IMR-90 (cell line): Measurements from ENCODE around the gene ABCA4.

ENCODE experiments used
- BHLHE40 ChIP-seq: fragments of 150-350 bp; IDR thresholded peaks from 2 replicates; pipeline ENCODE4 v1.6.1; 2016; ENCODE audit warnings: mild to moderate bottlenecking, low read depth, low read length
- CEBPB ChIP-seq: IDR thresholded peaks from 2 replicates; pipeline ENCODE4 v1.6.1; 2012; ENCODE audit warnings: low read depth, low read length, improper control_type of control experiment
- CHD1 ChIP-seq: IDR thresholded peaks from 2 replicates; pipeline ENCODE4 v1.6.1; 2012; ENCODE audit warnings: low read depth, low read length, improper control_type of control experiment
- MAZ ChIP-seq: IDR thresholded peaks from 2 replicates; pipeline ENCODE4 v1.6.1; 2012; ENCODE audit warnings: low read depth, mild to moderate bottlenecking, low read length, improper control_type of control experiment, moderate library complexity, borderline replicate concordance
- MXI1 ChIP-seq: IDR thresholded peaks from 2 replicates; pipeline ENCODE4 v1.6.1; 2012; ENCODE audit warnings: low read depth, mild to moderate bottlenecking, low read length, moderate library complexity, borderline replicate concordance
- NFE2L2 ChIP-seq: fragments of 150-350 bp; IDR thresholded peaks from 2 replicates; pipeline ENCODE4 v1.6.1; 2016; ENCODE audit warnings: low read depth, mild to moderate bottlenecking, low read length
- POLR2A ChIP-seq: IDR thresholded peaks from 2 replicates; pipeline ENCODE4 v1.6.1; 2012; ENCODE audit warnings: mild to moderate bottlenecking, low read depth, low read length
- RAD21 ChIP-seq: IDR thresholded peaks from 2 replicates; pipeline ENCODE4 v1.6.1; 2012; ENCODE audit warnings: low read length, improper control_type of control experiment
- RCOR1 ChIP-seq: IDR thresholded peaks from 2 replicates; pipeline ENCODE4 v1.6.1; 2012; ENCODE audit warnings: mild to moderate bottlenecking, low read length, improper control_type of control experiment; ENCODE audit not compliant: insufficient replicate concordance
- RFX5 ChIP-seq: IDR thresholded peaks from 2 replicates; pipeline ENCODE4 v1.8.0; 2012; ENCODE audit warnings: low read depth, mild to moderate bottlenecking, low read length, moderate library complexity
- TF ChIP-seq, protein P1 (sequence below): conservative IDR thresholded peaks from 2 replicates; pipeline ENCODE4 v1.5.1; 2012; ENCODE audit warnings: mild to moderate bottlenecking, low read depth, low read length, improper control_type of control experiment
- TF ChIP-seq, protein P2 (sequence below): fragments of 150-350 bp; IDR thresholded peaks from 2 replicates; pipeline ENCODE4 v1.6.1; 2016; ENCODE audit warnings: low read depth, mild to moderate bottlenecking, low read length, moderate library complexity, borderline replicate concordance
- TF ChIP-seq, protein P3 (sequence below): fragments of 150-350 bp; IDR thresholded peaks from 2 replicates; pipeline ENCODE4 v1.6.1; 2017; ENCODE audit warnings: mild to moderate bottlenecking, antibody characterized with exemption, low read length, low read depth

DNA sequence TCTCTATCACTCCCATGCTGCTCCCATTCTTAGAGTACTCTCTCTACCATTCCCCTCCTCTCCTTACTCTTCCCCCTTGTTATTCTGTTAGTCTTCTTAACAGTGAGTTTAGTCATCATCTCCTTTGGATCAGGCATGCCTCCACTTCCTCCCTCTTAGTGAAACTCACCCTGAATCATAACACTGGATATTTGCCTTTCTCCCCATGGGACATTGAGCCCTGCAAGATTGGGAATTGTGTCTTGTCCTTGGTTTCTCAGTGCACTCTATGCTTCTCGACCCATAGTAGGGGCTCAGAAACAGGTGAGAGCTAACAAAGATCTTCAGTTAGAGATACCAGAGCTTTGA, 143.4 kb downstream of the ABCA4 start:
- TF ChIP-seq POLR2A (no peak), CEBPB (no peak), NFE2L2 (no peak), RCOR1 (no peak), BHLHE40 (no peak), RAD21 (no peak), CHD1 (no peak), MAZ (no peak), MXI1 (no peak), RFX5 (no peak)
- TF ChIP-seq, protein P1, sequence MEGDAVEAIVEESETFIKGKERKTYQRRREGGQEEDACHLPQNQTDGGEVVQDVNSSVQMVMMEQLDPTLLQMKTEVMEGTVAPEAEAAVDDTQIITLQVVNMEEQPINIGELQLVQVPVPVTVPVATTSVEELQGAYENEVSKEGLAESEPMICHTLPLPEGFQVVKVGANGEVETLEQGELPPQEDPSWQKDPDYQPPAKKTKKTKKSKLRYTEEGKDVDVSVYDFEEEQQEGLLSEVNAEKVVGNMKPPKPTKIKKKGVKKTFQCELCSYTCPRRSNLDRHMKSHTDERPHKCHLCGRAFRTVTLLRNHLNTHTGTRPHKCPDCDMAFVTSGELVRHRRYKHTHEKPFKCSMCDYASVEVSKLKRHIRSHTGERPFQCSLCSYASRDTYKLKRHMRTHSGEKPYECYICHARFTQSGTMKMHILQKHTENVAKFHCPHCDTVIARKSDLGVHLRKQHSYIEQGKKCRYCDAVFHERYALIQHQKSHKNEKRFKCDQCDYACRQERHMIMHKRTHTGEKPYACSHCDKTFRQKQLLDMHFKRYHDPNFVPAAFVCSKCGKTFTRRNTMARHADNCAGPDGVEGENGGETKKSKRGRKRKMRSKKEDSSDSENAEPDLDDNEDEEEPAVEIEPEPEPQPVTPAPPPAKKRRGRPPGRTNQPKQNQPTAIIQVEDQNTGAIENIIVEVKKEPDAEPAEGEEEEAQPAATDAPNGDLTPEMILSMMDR = no peak
- TF ChIP-seq, protein P2, sequence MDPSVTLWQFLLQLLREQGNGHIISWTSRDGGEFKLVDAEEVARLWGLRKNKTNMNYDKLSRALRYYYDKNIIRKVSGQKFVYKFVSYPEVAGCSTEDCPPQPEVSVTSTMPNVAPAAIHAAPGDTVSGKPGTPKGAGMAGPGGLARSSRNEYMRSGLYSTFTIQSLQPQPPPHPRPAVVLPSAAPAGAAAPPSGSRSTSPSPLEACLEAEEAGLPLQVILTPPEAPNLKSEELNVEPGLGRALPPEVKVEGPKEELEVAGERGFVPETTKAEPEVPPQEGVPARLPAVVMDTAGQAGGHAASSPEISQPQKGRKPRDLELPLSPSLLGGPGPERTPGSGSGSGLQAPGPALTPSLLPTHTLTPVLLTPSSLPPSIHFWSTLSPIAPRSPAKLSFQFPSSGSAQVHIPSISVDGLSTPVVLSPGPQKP = no peak
- TF ChIP-seq, protein P3, sequence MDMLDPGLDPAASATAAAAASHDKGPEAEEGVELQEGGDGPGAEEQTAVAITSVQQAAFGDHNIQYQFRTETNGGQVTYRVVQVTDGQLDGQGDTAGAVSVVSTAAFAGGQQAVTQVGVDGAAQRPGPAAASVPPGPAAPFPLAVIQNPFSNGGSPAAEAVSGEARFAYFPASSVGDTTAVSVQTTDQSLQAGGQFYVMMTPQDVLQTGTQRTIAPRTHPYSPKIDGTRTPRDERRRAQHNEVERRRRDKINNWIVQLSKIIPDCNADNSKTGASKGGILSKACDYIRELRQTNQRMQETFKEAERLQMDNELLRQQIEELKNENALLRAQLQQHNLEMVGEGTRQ = no peak
